ENCODE measurements around the gene RAD23A.

Gene RAD23A

DNA sequence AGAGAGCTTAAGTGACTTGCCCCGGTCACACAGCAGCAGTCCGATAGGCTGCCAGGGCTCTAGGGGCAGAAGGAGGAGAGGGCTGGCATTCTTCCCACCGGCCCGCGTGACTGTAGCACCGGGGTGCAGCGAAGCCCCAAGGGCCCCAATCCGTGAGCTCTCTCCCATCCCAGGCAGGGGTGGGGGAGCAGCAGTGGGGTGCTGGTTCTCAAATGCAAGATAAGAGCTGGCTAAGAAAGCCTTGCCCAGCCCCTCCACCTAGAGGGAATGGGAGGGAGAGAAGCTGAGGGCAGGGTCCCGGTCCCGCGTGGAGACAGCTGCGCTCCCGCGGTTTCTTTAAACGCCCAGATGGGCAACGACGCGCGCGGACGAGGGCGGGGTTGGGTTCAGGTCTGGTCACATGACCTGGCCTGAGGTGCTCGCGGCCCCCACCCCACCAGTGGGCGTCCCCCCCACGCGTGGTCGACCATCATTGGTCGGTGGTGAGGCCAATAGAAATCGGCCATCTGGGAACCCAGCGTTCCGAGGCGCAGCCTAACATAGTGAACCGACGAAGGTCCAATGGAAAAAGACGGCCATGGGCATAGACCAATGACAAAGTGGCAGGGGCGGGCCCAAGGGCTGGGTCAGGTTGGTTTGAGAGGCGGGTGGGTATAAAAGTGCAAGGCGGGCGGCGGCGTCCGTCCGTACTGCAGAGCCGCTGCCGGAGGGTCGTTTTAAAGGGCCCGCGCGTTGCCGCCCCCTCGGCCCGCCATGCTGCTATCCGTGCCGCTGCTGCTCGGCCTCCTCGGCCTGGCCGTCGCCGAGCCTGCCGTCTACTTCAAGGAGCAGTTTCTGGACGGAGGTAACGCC is 7.5 kb upstream of the RAD23A start, which contains the start of gene CALR (continued):
- TF ChIP-seq ZNF837 (tag by site-specific recombination; IDR thresholded peaks at IDR 0.05), result no peak
- no peak for TF ChIP-seq ZNF423 (tag by site-specific recombination; IDR thresholded peaks at IDR 0.05)
- TF ChIP-seq OVOL3 (tag by site-specific recombination; IDR thresholded peaks at IDR 0.05), result no peak
- no peak for TF ChIP-seq ZNF239 (tag by site-specific recombination; IDR thresholded peaks at IDR 0.05)
- TF ChIP-seq ZNF510 (tag by site-specific recombination; IDR thresholded peaks at IDR 0.05; ENCODE audit: insufficient replicate concordance), result no peak
- TF ChIP-seq ZNF354C (tag by site-specific recombination; IDR thresholded peaks at IDR 0.05; ENCODE audit: borderline replicate concordance, low read depth), result no peak
- TF ChIP-seq ZBTB21 (tag by site-specific recombination; IDR thresholded peaks at IDR 0.05), result peak; percentile 66; the same call in 1 of the 2 replicates
- no peak for TF ChIP-seq ZNF433 (tag by site-specific recombination; IDR thresholded peaks at IDR 0.05; ENCODE audit: low read depth)
- 0 out of 2 replicates have a peak, but pooled peaks have one; percentile 64 for TF ChIP-seq ZFP37 (tag by site-specific recombination; IDR thresholded peaks at IDR 0.05)
- no peak for TF ChIP-seq ZNF677 (tag by site-specific recombination; IDR thresholded peaks at IDR 0.05)
- TF ChIP-seq EGR2 (tag by site-specific recombination; IDR thresholded peaks at IDR 0.05; ENCODE audit: low read depth), result peak; percentile 92
- no peak for TF ChIP-seq ZNF664 (tag by site-specific recombination; IDR thresholded peaks at IDR 0.05)
- TF ChIP-seq, protein P1, sequence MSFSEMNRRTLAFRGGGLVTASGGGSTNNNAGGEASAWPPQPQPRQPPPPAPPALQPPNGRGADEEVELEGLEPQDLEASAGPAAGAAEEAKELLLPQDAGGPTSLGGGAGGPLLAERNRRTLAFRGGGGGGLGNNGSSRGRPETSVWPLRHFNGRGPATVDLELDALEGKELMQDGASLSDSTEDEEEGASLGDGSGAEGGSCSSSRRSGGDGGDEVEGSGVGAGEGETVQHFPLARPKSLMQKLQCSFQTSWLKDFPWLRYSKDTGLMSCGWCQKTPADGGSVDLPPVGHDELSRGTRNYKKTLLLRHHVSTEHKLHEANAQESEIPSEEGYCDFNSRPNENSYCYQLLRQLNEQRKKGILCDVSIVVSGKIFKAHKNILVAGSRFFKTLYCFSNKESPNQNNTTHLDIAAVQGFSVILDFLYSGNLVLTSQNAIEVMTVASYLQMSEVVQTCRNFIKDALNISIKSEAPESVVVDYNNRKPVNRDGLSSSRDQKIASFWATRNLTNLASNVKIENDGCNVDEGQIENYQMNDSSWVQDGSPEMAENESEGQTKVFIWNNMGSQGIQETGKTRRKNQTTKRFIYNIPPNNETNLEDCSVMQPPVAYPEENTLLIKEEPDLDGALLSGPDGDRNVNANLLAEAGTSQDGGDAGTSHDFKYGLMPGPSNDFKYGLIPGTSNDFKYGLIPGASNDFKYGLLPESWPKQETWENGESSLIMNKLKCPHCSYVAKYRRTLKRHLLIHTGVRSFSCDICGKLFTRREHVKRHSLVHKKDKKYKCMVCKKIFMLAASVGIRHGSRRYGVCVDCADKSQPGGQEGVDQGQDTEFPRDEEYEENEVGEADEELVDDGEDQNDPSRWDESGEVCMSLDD (tag by site-specific recombination; IDR thresholded peaks at IDR 0.05), result peak; percentile 94
- no peak for TF ChIP-seq ZNF561 (tag by site-specific recombination; IDR thresholded peaks at IDR 0.05; ENCODE audit: borderline replicate concordance)
- no peak for TF ChIP-seq WT1 (tag by site-specific recombination; IDR thresholded peaks at IDR 0.05)
- peak; percentile 90; the same call in 1 of the 2 replicates for TF ChIP-seq ZNF768 (tag by site-specific recombination; IDR thresholded peaks at IDR 0.05)
- TF ChIP-seq, protein P2, sequence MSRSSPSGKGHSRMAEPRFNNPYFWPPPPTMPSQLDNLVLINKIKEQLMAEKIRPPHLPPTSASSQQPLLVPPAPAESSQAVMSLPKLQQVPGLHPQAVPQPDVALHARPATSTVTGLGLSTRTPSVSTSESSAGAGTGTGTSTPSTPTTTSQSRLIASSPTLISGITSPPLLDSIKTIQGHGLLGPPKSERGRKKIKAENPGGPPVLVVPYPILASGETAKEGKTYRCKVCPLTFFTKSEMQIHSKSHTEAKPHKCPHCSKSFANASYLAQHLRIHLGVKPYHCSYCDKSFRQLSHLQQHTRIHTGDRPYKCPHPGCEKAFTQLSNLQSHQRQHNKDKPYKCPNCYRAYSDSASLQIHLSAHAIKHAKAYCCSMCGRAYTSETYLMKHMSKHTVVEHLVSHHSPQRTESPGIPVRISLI (tag by site-specific recombination; IDR thresholded peaks at IDR 0.05), result no peak
- TF ChIP-seq ZNF335 (tag by site-specific recombination; conservative IDR thresholded peaks at IDR 0.05), result peak; percentile 87
- TF ChIP-seq, protein P3, sequence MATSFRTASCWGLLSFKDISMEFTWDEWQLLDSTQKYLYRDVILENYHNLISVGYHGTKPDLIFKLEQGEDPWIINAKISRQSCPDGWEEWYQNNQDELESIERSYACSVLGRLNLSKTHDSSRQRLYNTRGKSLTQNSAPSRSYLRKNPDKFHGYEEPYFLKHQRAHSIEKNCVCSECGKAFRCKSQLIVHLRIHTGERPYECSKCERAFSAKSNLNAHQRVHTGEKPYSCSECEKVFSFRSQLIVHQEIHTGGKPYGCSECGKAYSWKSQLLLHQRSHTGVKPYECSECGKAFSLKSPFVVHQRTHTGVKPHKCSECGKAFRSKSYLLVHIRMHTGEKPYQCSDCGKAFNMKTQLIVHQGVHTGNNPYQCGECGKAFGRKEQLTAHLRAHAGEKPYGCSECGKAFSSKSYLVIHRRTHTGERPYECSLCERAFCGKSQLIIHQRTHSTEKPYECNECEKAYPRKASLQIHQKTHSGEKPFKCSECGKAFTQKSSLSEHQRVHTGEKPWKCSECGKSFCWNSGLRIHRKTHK (tag by site-specific recombination; IDR thresholded peaks at IDR 0.05), result no peak
- TF ChIP-seq, protein P4, sequence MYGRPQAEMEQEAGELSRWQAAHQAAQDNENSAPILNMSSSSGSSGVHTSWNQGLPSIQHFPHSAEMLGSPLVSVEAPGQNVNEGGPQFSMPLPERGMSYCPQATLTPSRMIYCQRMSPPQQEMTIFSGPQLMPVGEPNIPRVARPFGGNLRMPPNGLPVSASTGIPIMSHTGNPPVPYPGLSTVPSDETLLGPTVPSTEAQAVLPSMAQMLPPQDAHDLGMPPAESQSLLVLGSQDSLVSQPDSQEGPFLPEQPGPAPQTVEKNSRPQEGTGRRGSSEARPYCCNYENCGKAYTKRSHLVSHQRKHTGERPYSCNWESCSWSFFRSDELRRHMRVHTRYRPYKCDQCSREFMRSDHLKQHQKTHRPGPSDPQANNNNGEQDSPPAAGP (tag by site-specific recombination; IDR thresholded peaks at IDR 0.05), result no peak; the same call in none of the 2 replicates
- TF ChIP-seq SP7 (tag by site-specific recombination; IDR thresholded peaks at IDR 0.05), result peak; percentile 50
- TF ChIP-seq, protein P5, sequence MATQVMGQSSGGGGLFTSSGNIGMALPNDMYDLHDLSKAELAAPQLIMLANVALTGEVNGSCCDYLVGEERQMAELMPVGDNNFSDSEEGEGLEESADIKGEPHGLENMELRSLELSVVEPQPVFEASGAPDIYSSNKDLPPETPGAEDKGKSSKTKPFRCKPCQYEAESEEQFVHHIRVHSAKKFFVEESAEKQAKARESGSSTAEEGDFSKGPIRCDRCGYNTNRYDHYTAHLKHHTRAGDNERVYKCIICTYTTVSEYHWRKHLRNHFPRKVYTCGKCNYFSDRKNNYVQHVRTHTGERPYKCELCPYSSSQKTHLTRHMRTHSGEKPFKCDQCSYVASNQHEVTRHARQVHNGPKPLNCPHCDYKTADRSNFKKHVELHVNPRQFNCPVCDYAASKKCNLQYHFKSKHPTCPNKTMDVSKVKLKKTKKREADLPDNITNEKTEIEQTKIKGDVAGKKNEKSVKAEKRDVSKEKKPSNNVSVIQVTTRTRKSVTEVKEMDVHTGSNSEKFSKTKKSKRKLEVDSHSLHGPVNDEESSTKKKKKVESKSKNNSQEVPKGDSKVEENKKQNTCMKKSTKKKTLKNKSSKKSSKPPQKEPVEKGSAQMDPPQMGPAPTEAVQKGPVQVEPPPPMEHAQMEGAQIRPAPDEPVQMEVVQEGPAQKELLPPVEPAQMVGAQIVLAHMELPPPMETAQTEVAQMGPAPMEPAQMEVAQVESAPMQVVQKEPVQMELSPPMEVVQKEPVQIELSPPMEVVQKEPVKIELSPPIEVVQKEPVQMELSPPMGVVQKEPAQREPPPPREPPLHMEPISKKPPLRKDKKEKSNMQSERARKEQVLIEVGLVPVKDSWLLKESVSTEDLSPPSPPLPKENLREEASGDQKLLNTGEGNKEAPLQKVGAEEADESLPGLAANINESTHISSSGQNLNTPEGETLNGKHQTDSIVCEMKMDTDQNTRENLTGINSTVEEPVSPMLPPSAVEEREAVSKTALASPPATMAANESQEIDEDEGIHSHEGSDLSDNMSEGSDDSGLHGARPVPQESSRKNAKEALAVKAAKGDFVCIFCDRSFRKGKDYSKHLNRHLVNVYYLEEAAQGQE (tag by site-specific recombination; IDR thresholded peaks at IDR 0.05), result no peak; the same call in 1 of the 2 replicates
- TF ChIP-seq, protein P6, sequence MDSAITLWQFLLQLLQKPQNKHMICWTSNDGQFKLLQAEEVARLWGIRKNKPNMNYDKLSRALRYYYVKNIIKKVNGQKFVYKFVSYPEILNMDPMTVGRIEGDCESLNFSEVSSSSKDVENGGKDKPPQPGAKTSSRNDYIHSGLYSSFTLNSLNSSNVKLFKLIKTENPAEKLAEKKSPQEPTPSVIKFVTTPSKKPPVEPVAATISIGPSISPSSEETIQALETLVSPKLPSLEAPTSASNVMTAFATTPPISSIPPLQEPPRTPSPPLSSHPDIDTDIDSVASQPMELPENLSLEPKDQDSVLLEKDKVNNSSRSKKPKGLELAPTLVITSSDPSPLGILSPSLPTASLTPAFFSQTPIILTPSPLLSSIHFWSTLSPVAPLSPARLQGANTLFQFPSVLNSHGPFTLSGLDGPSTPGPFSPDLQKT (IDR thresholded peaks at IDR 0.05; ENCODE audit: borderline replicate concordance, low read depth, low read length), result no peak
- TF ChIP-seq, protein P7, sequence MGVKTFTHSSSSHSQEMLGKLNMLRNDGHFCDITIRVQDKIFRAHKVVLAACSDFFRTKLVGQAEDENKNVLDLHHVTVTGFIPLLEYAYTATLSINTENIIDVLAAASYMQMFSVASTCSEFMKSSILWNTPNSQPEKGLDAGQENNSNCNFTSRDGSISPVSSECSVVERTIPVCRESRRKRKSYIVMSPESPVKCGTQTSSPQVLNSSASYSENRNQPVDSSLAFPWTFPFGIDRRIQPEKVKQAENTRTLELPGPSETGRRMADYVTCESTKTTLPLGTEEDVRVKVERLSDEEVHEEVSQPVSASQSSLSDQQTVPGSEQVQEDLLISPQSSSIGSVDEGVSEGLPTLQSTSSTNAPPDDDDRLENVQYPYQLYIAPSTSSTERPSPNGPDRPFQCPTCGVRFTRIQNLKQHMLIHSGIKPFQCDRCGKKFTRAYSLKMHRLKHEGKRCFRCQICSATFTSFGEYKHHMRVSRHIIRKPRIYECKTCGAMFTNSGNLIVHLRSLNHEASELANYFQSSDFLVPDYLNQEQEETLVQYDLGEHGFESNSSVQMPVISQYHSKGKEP (tag by site-specific recombination; IDR thresholded peaks at IDR 0.05), result no peak
- no peak for TF ChIP-seq ZNF830 (tag by site-specific recombination; IDR thresholded peaks at IDR 0.05; ENCODE audit: low read depth)

All from HEK293 (cell line).